ENCODE measurements around the gene PCBP2. TPM values are rescaled to one million over a fixed set of nuclear protein-coding genes. Genes with fewer than 3 reads are reported as not detected.

PCBP2 gene
- total RNA-seq, 2 experiments from 2014 or later, result 897 to 926 TPM

DNA sequence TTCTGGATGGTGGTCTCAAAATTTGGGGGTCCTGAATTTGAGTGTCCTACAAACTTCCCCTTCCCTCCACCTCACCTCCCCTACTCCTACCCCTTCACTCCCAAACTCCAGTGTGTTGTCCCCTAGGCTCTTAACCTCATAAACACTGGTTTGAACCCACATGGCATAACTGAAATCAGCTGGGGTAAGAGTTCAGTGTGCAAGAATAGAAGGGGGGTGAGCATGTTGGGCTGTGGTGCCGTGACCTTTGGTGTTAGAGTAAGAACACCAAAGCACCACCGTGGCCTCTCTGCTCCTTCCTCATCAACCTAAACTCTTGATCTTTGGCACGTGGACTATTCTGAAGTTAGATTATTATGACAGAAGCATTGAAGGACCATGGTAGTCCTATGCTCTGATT lies 11.0 kb downstream of the PCBP2 start:
- DNase-seq, result no peak
- H3K27me3 Mint-ChIP-seq, result no peaks in the 10 kb centered on the region
- ChIA-PET POLR2A (interaction anchor here (1.2 kb wide), 1 partner anchor 11 kb away, joined by 3 read pairs; no protein-coding TSS in a partner anchor), CTCF (interaction anchor here (1.0 kb wide), 1 partner anchor 45 kb away, joined by 3 read pairs; no protein-coding TSS in a partner anchor)
- intact Hi-C loops (cut with micrococcal nuclease), result no loop called here
- H3K9me3 Mint-ChIP-seq, result no peaks in the 10 kb centered on the region
- peaks cover 83% of the 10 kb centered on the region for H3K36me3 Mint-ChIP-seq
- no peak overlapping the region for H3K4me3 Mint-ChIP-seq
- peaks cover 46% of the 10 kb centered on the region for H3K4me1 Mint-ChIP-seq (ENCODE audit: low read depth)
- H3K27ac Mint-ChIP-seq, result no peak overlapping the region

DNA sequence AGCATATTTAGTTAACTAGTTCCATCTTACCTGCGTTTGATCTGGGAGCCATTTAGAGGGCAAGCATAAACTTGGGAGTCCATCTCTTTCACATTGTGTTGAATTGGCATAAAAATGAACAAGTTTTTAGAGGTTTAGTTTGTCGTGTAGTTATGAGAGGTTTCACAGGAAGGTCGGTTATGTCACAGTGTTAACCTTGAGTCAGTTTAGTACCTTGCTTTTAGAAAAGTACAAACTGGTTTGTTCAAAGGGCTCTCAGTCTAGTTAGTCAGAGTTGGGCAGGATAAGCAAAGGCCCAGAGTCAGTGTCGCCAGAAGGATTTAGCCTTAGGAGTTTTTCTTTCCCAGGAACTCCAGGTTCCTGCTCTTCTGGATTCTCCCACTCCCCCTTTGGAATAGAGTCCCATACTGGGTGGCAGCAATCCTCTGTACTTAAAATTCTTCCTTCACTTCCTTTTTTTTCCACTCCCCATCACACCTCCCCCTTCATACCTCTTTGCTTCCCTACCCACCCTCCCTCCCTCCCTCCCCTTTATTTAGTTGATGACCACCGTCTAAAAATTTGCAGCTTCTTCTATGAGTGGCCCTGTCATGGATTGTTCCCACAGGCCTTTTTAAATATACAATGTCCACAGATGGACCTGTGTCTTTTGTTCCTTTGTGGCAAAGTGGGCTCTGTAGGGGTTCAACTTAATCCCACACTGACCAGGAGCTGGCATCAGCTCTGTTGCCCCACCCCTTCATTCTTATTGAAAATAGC lies 12.1 kb downstream of the PCBP2 start:
- DNase-seq, result no peak
- H3K27ac Mint-ChIP-seq, result peak overlapping the region; percentile 42
- H3K4me1 Mint-ChIP-seq (ENCODE audit: low read depth), result peaks cover 43% of the 10 kb centered on the region
- H3K4me3 Mint-ChIP-seq, result no peak overlapping the region
- H3K9me3 Mint-ChIP-seq, result no peaks in the 10 kb centered on the region
- H3K36me3 Mint-ChIP-seq, result peaks cover 83% of the 10 kb centered on the region
- intact Hi-C loops (cut with micrococcal nuclease), result no loop called here
- ChIA-PET POLR2A (interaction anchor here (1.1 to 2.5 kb wide), 3 partner anchors 9 to 10 kb away, joined by 3 to 16 read pairs (median 7); no protein-coding TSS in a partner anchor), CTCF (interaction anchor here (0.9 to 1.3 kb wide), 4 partner anchors 10 to 45 kb away, joined by 3 to 4 read pairs (median 4); no protein-coding TSS in a partner anchor)
- H3K27me3 Mint-ChIP-seq, result no peaks in the 10 kb centered on the region

- intact Hi-C loops (cut with micrococcal nuclease), result no loop called here
- Mint-ChIP-seq H3K9me3 (no peaks in the 10 kb centered on the region), H3K4me3 (no peak overlapping the region), H3K36me3 (peaks cover 81% of the 10 kb centered on the region), H3K4me1 (ENCODE audit: low read depth) (peaks cover 38% of the 10 kb centered on the region), H3K27ac (peak overlapping the region; percentile 49), H3K27me3 (no peaks in the 10 kb centered on the region)
- CTCF ChIA-PET, result interaction anchor here (1.2 to 1.7 kb wide), 4 partner anchors 10 to 12 kb away, joined by 3 to 8 read pairs (median 4); no protein-coding TSS in a partner anchor
- no peak for DNase-seq
- POLR2A ChIA-PET, result interaction anchor here (1.1 to 2.5 kb wide), 3 partner anchors 9 to 13 kb away, joined by 4 to 16 read pairs (median 7); no protein-coding TSS in a partner anchor
Observed at GRCh38 chr12:53464685-53465418, 12.9 kb downstream of the PCBP2 start.

GRCh38 chr12:53465679-53466078 lies 13.8 kb downstream of the PCBP2 start:
- intact Hi-C loops (cut with micrococcal nuclease), result no loop called here
- H3K27me3 Mint-ChIP-seq, result no peaks in the 10 kb centered on the region
- POLR2A ChIA-PET, result interaction anchor here (1.3 to 2.5 kb wide), 3 partner anchors 8 to 18 kb away, joined by 3 to 16 read pairs (median 4); no protein-coding TSS in a partner anchor
- peaks cover 77% of the 10 kb centered on the region for H3K36me3 Mint-ChIP-seq
- CTCF ChIA-PET, result interaction anchor here (0.6 to 1.7 kb wide), 2 partner anchors 11 to 141 kb away, joined by 3 to 8 read pairs; no protein-coding TSS in a partner anchor
- no peak overlapping the region for H3K4me3 Mint-ChIP-seq
- peak overlapping the region; percentile 40 for H3K27ac Mint-ChIP-seq
- H3K4me1 Mint-ChIP-seq (ENCODE audit: low read depth), result peaks cover 32% of the 10 kb centered on the region
- DNase-seq, result no peak
- H3K9me3 Mint-ChIP-seq, result no peaks in the 10 kb centered on the region

GRCh38 chr12:53466640-53467039 lies 14.7 kb downstream of the PCBP2 start:
- ChIA-PET POLR2A (interaction anchor here (1.1 to 1.3 kb wide), 3 partner anchors 9 to 17 kb away, joined by 3 to 4 read pairs (median 3); no protein-coding TSS in a partner anchor), CTCF (no interaction called here)
- H3K27ac Mint-ChIP-seq, result peak overlapping the region; percentile 1

DNA sequence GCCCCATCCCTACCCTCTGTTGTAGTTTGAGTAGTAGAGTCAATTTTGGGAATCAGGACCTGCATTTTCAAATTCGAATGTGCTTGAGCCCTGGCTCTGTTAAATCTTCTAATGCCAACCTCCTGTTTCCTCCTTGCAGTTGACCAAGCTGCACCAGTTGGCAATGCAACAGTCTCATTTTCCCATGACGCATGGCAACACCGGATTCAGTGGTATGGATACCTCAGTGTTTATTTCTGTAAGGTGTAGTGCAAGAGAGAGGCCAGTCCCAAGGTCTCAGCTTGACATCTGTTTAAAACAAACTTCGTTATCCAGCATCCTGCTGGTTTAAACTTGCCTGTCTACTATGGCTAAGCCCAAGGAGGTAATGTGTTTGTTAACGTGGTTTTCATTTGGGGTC lies 15.2 kb downstream of the PCBP2 start:
- H3K27me3 Mint-ChIP-seq, result no peaks in the 10 kb centered on the region
- CTCF ChIA-PET, result interaction anchor here (0.6 kb wide), 1 partner anchor 24 kb away, joined by 3 read pairs; no protein-coding TSS in a partner anchor
- H3K27ac Mint-ChIP-seq, result peak overlapping the region; percentile 1
- H3K36me3 Mint-ChIP-seq, result peaks cover 80% of the 10 kb centered on the region
- POLR2A ChIA-PET, result interaction anchor here (1.0 to 1.3 kb wide), 4 partner anchors 8 to 16 kb away, joined by 3 to 7 read pairs (median 4); no protein-coding TSS in a partner anchor
- H3K9me3 Mint-ChIP-seq, result no peaks in the 10 kb centered on the region
- H3K4me1 Mint-ChIP-seq (ENCODE audit: low read depth), result peaks cover 36% of the 10 kb centered on the region
- no peak for DNase-seq
- intact Hi-C loops (cut with micrococcal nuclease), result no loop called here
- no peak overlapping the region for H3K4me3 Mint-ChIP-seq

More at GRCh38 chr12:53466640-53467039, 14.7 kb downstream of the PCBP2 start:
- Mint-ChIP-seq H3K4me1 (ENCODE audit: low read depth) (peaks cover 32% of the 10 kb centered on the region), H3K36me3 (peaks cover 79% of the 10 kb centered on the region), H3K4me3 (no peak overlapping the region), H3K9me3 (no peaks in the 10 kb centered on the region), H3K27me3 (no peaks in the 10 kb centered on the region)
- intact Hi-C loops (cut with micrococcal nuclease), result no loop called here
- DNase-seq, result no peak

GRCh38 chr12:53467880-53468279 lies 16.0 kb downstream of the PCBP2 start:
- no peaks in the 10 kb centered on the region for H3K27me3 Mint-ChIP-seq
- no peak overlapping the region for H3K27ac Mint-ChIP-seq
- DNase-seq, result no peak
- no peaks in the 10 kb centered on the region for H3K9me3 Mint-ChIP-seq
- CTCF ChIA-PET, result no interaction called here
- intact Hi-C loops (cut with micrococcal nuclease), result no loop called here
- peaks cover 78% of the 10 kb centered on the region for H3K36me3 Mint-ChIP-seq
- H3K4me1 Mint-ChIP-seq (ENCODE audit: low read depth), result peaks cover 38% of the 10 kb centered on the region
- H3K4me3 Mint-ChIP-seq, result no peak overlapping the region
- POLR2A ChIA-PET, result interaction anchor here (1.0 to 1.2 kb wide), 2 partner anchors 8 to 9 kb away, joined by 3 to 7 read pairs; no protein-coding TSS in a partner anchor

DNA sequence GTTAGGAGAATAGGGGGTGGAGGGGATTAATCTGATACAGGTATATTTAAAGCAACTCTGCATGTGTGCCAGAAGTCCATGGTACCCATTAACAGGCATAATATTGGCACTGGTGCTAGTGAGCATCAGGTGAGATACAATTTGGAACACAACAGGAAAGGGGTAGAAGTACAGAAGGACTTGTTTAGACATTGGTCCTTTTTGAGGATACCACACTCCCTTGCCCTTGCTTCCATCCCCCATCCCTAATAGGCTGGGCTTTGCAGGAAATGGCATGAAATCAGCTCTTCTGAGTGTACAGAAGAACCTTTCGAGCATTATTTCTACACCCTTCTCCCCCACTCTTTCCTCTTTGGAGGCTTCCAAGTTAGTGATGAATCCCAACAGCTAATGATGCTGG lies 16.4 kb downstream of the PCBP2 start:
- intact Hi-C loops (cut with micrococcal nuclease), result no loop called here
- CTCF ChIA-PET, result no interaction called here
- Mint-ChIP-seq H3K27me3 (no peaks in the 10 kb centered on the region), H3K4me1 (ENCODE audit: low read depth) (peaks cover 37% of the 10 kb centered on the region), H3K4me3 (no peak overlapping the region), H3K27ac (no peak overlapping the region), H3K9me3 (no peaks in the 10 kb centered on the region), H3K36me3 (peaks cover 75% of the 10 kb centered on the region)
- POLR2A ChIA-PET, result interaction anchor here (1.0 kb wide), 1 partner anchor 9 kb away, joined by 7 read pairs; no protein-coding TSS in a partner anchor
- no peak for DNase-seq

- Mint-ChIP-seq H3K27me3 (no peaks in the 10 kb centered on the region), H3K9me3 (no peaks in the 10 kb centered on the region), H3K4me3 (no peak overlapping the region), H3K27ac (peak overlapping the region; percentile 26), H3K4me1 (ENCODE audit: low read depth) (peaks cover 57% of the 10 kb centered on the region), H3K36me3 (peaks cover 80% of the 10 kb centered on the region)
- DNase-seq, result no peak
- CTCF ChIA-PET, result interaction anchor here (1.3 kb wide), 1 partner anchor 10 kb away, joined by 4 read pairs; no protein-coding TSS in a partner anchor
- intact Hi-C loops (cut with micrococcal nuclease), result no loop called here
- POLR2A ChIA-PET, result interaction anchor here (1.5 to 7.7 kb wide), 2 partner anchors 12 to 18 kb away, joined by 6 to 53 read pairs; no protein-coding TSS in a partner anchor
Observed at GRCh38 chr12:53472056-53472582, 20.2 kb downstream of the PCBP2 start.

GRCh38 chr12:53474077-53474476 lies 22.2 kb downstream of the PCBP2 start:
- intact Hi-C loops (cut with micrococcal nuclease), result loop anchor here (2.0 kb wide), 1 partner anchor 21 kb away; the partner anchor contains the start of gene PCBP2

DNA sequence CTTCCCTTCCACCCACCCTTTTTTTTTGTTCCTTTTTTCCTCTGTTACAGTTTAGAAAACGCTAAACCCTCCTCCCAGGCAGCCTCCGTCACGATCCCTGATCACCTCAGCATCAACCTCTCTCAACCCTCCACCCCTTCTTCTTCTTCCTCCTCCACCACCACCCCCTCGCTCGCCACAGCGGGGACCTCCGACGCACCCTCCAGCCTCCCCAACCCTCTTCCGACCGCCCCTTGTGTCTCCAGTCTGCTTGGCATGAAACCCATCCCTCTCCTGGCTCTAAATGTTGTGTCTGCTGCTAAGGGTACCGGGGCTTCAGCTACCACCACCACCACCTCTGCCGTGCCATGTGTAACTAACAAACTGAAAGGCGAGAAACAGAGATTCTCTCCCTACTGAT lies 22.9 kb downstream of the PCBP2 start:
- Mint-ChIP-seq H3K36me3 (peaks cover 75% of the 10 kb centered on the region), H3K4me3 (peak overlapping the region; percentile 45), H3K9me3 (no peaks in the 10 kb centered on the region), H3K4me1 (ENCODE audit: low read depth) (peaks cover 69% of the 10 kb centered on the region), H3K27ac (peak overlapping the region; percentile 94), H3K27me3 (no peaks in the 10 kb centered on the region)
- ChIA-PET CTCF (interaction anchor here (0.6 to 2.9 kb wide), 12 partner anchors 10 to 151 kb away, joined by 3 to 19 read pairs (median 4); partner anchors contain the start of gene TARBP2), POLR2A (interaction anchor here (1.2 to 7.7 kb wide), 7 partner anchors 8 to 150 kb away, joined by 3 to 53 read pairs (median 8); partner anchors contain the start of gene PRR13)
- DNase-seq, result no peak
- intact Hi-C loops (cut with micrococcal nuclease), result loop anchor here (2.0 kb wide), 1 partner anchor 22 kb away; the partner anchor contains the start of gene PCBP2

More at GRCh38 chr12:53474077-53474476, 22.2 kb downstream of the PCBP2 start:
- H3K4me3 Mint-ChIP-seq, result no peak overlapping the region
- H3K9me3 Mint-ChIP-seq, result no peaks in the 10 kb centered on the region
- peak overlapping the region; percentile 94 for H3K27ac Mint-ChIP-seq
- no peak for DNase-seq
- H3K4me1 Mint-ChIP-seq (ENCODE audit: low read depth), result peaks cover 68% of the 10 kb centered on the region
- POLR2A ChIA-PET, result interaction anchor here (0.8 to 7.7 kb wide), 9 partner anchors 9 to 149 kb away, joined by 3 to 53 read pairs (median 5); partner anchors contain the start of gene PRR13
- H3K36me3 Mint-ChIP-seq, result peaks cover 76% of the 10 kb centered on the region
- CTCF ChIA-PET, result interaction anchor here (0.6 to 2.7 kb wide), 8 partner anchors 10 to 130 kb away, joined by 3 to 17 read pairs (median 4); partner anchors contain the start of genes SP1 and TARBP2
- no peaks in the 10 kb centered on the region for H3K27me3 Mint-ChIP-seq

Data from activated CD4-positive, alpha-beta memory T cell treated with anti-CD3 and anti-CD28 coated beads for 36 hours (primary cell).